HepG2 (cell line): ENCODE results near the gene PCDHGB7. TPM values are rescaled to one million over a fixed set of nuclear protein-coding genes. Genes with fewer than 3 reads are reported as not detected.
"Not testable (repeated sequence)": the region's sequence is repeated elsewhere in the genome, so short reads cannot be mapped to it uniquely, and the experiment has no call there.

Experiments
- ATAC-seq: fragments of 200-7000 bp; cut with Tn5 transposase; 3 replicates; pipeline ENCODE4 v1.9.1; 2020; ENCODE audit warnings: mild to moderate bottlenecking, moderate library complexity
- BruUV-seq: library from RNA; stranded (reverse); fragments of 400-500 nt; replicated peaks from 2 replicates; lab custom pipeline; 2021; lab: Mats Ljungman, UMichigan
- CTCF ChIA-PET: fragments of 300-600 bp; formaldehyde crosslinking; extraction: SDS; loops from one replicate; lab custom pipeline; 2021; ENCODE audit warnings: low total read pairs, inconsistent platforms, low intra/inter-chr PET ratio; lab: Yijun Ruan, JAX
- POLR2A ChIA-PET: fragments of 350-600 bp; sonication (Branson Sonifier 250); formaldehyde crosslinking; loops from one replicate; lab custom pipeline; 2020; ENCODE audit warnings: antibody characterized with exemption, inconsistent platforms; lab: Yijun Ruan, JAX
- DNase-seq: peaks from one replicate; pipeline ENCODE4 v3.0.0-alpha.2; 2015; ENCODE audit warnings: low spot score
- FAIRE-seq: peaks from 3 replicates; lab custom pipeline; 2011; peaks lifted over from hg19 to GRCh38; lab: Jason Lieb, UNC
- H2AFZ ChIP-seq: one replicate; pipeline ENCODE4 v1.6.1; 2011; ENCODE audit warnings: low read length, inconsistent platforms
- H3K27ac ChIP-seq: fragments of 300-600 bp; 3 replicates; pipeline ENCODE4 v1.8.0; 2011; ENCODE audit warnings: mixed run types, mild to moderate bottlenecking, mixed read lengths, low read length, inconsistent platforms; ENCODE audit not compliant: insufficient read depth; ENCODE audit errors: extremely low read length
- H3K27me3 ChIP-seq, 2 experiments: fragments of 200-600 bp in 1 of 2; 2 replicates in 1 of 2; 3 replicates in 1 of 2; pipeline versions ENCODE4 v1.6.0 to v1.8.0; 2011; ENCODE audit warnings: low read length in 2 of 2, mild to moderate bottlenecking in 2 of 2, moderate library complexity in 2 of 2, inconsistent platforms in 1 of 2; ENCODE audit not compliant: insufficient read depth in 2 of 2, control insufficient read depth in 1 of 2
- H3K36me3 ChIP-seq, 2 experiments: fragments of 200-600 bp in 1 of 2; replicated peaks in 1 of 2; 2 replicates in 1 of 2; 3 replicates in 1 of 2; pipeline versions ENCODE4 v1.5.1 to v1.8.0; 2011; ENCODE audit warnings: low read length in 2 of 2, inconsistent platforms in 1 of 2; ENCODE audit not compliant: insufficient read depth in 2 of 2, control insufficient read depth in 1 of 2
- H3K4me1 ChIP-seq: 2 replicates; pipeline ENCODE4 v1.5.1; 2012; ENCODE audit warnings: low read length, inconsistent platforms; ENCODE audit not compliant: insufficient read depth
- H3K4me2 ChIP-seq: 2 replicates; pipeline ENCODE4 v1.6.0; 2011; ENCODE audit warnings: low read depth, low read length, inconsistent platforms
- H3K4me3 ChIP-seq, 3 experiments: fragments of 200-600 bp in 1 of 3; sonication (generic), shearing (Covaris generic) in 1 of 3; replicated peaks in 1 of 3; 2 replicates each; pipeline ENCODE4 v1.5.1; 2011 to 2016; ENCODE audit warnings: low read length in 3 of 3, inconsistent platforms in 2 of 3, low read depth in 2 of 3, mild to moderate bottlenecking in 2 of 3, control low read depth in 1 of 3, mixed read lengths in 1 of 3; ENCODE audit not compliant: insufficient read depth in 1 of 3
- H3K79me2 ChIP-seq: one replicate; pipeline ENCODE4 v1.6.1; 2011; ENCODE audit warnings: low read length, inconsistent platforms; ENCODE audit not compliant: insufficient read depth
- H3K9ac ChIP-seq: 2 replicates; pipeline ENCODE4 v1.6.0; 2011; ENCODE audit warnings: mild to moderate bottlenecking, low read depth, low read length, inconsistent platforms; ENCODE audit not compliant: insufficient read depth
- H3K9me3 ChIP-seq: 2 replicates; pipeline ENCODE4 v1.5.1; 2012; ENCODE audit warnings: mild to moderate bottlenecking, low read length
- H4K20me1 ChIP-seq: 2 replicates; pipeline ENCODE4 v1.6.0; 2011; ENCODE audit warnings: inconsistent platforms, mild to moderate bottlenecking, low read length, moderate library complexity; ENCODE audit not compliant: insufficient read depth
- HCFC1 ChIP-seq: fragments of 150-350 bp; IDR thresholded peaks from 2 replicates; pipeline ENCODE4 v1.6.1; 2014; ENCODE audit warnings: low read depth, low read length
- HDAC6 ChIP-seq: fragments of 200-600 bp; sonication (generic); IDR thresholded peaks from 2 replicates; pipeline ENCODE4 v1.7.0; 2017; ENCODE audit warnings: mild to moderate bottlenecking, antibody characterized with exemption, low read length, low read depth
- MYPOP ChIP-seq: sonication (generic); formaldehyde crosslinking; IDR thresholded peaks from 2 replicates; pipeline ENCODE4 v1.8.1; 2023; ENCODE audit warnings: mild to moderate bottlenecking, moderate library complexity, missing genetic modification reagents
- ZBTB25 ChIP-seq: IDR thresholded peaks from 2 replicates; pipeline ENCODE4 v1.6.1; 2018; ENCODE audit warnings: missing genetic modification reagents
- ZMYM2 ChIP-seq: sonication (generic); formaldehyde crosslinking; IDR thresholded peaks from 2 replicates; pipeline ENCODE4 v1.8.0; 2022; ENCODE audit warnings: mild to moderate bottlenecking, missing genetic modification reagents
- ZNF180 ChIP-seq: sonication (generic); formaldehyde crosslinking; IDR thresholded peaks from 2 replicates; pipeline ENCODE4 v1.4.0; 2020; ENCODE audit warnings: low read depth, missing genetic modification reagents, borderline replicate concordance
- ZNF335 ChIP-seq: sonication (generic); formaldehyde crosslinking; IDR thresholded peaks from 2 replicates; pipeline ENCODE4 v1.4.0; 2020; ENCODE audit warnings: missing genetic modification reagents
- WGBS: methylation state at CpG from one replicate; pipeline ENCODE4 v1.1.6; 2017; ENCODE audit warnings: low lambda C conversion rate; 5-methylcytosine and 5-hydroxymethylcytosine counted together
- in situ Hi-C: cut with HindIII; loops from 2 replicates; pipeline ENCODE4 v1.10.0; 2017; ENCODE audit warnings: low pct_unique_long_range_greater_than_20kb; ENCODE audit not compliant: extremely low pct_ligation_motif_present
- intact Hi-C: fragments of 100-400 bp; cut with micrococcal nuclease; formaldehyde crosslinking; loops from one replicate; pipeline ENCODE4 v1.10.0; 2022; ENCODE audit not compliant: unreplicated experiment
- polyA plus RNA-seq, 8 experiments: library from polyadenylated mRNA; depleted of rRNA in 3 of 8; stranded (reverse) in 7 of 8; unstranded in 1 of 8; fragments of >200 nt; fragmentation: Illumina TruSeq in 4 of 8; extraction: Trizol in 4 of 8; gene quantifications; 2 replicates each; pipeline versions ENCODE4 v1.2.1 to v1.2.3, GENCODE V29; 2011 to 2016; ENCODE audit warnings: low read depth in 4 of 8, missing spikeins in 1 of 8, mixed read lengths in 1 of 8; ENCODE audit not compliant: insufficient read depth in 1 of 8
- total RNA-seq, 5 experiments: library from RNA; depleted of rRNA; stranded (reverse); fragments of >200 nt; fragmentation: Illumina TruSeq; extraction: Trizol; gene quantifications; 2 replicates each; pipeline ENCODE4 v1.2.3, GENCODE V29; 2016; ENCODE audit warnings: low read depth in 1 of 5

The PCDHGB7 gene
- total and polyA plus RNA-seq, 2 of the 13 experiments (the other 11 are each of a cell fraction or from before 2014, with no cell fraction given) = 0.08 to 0.18 TPM

GRCh38 chr5:141393267-141393666, 24.2 kb upstream of the PCDHGB7 start (continued):
- TF ChIP-seq MYPOP (CRISPR knock-in tag) (no peak), ZNF335 (no peak), ZNF180 (CRISPR knock-in tag) (no peak), ZMYM2 (CRISPR knock-in tag) (no peak), HCFC1 (no peak), ZBTB25 (CRISPR knock-in tag) (no peak), HDAC6 (no peak)

GRCh38 chr5:141394401-141395187, 22.9 kb upstream of the PCDHGB7 start:
- H3K27ac ChIP-seq, H3K4me1 ChIP-seq, ATAC-seq, in situ Hi-C loops, H2AFZ ChIP-seq, H3K4me3 ChIP-seq, H3K79me2 ChIP-seq, intact Hi-C loops, H3K9ac ChIP-seq, POLR2A ChIA-PET, DNase-seq, H3K36me3 ChIP-seq, FAIRE-seq, H3K4me2 ChIP-seq, H3K27me3 ChIP-seq, CTCF ChIA-PET, H4K20me1 ChIP-seq, BruUV-seq: not testable (repeated sequence)
- H3K9me3 ChIP-seq = peaks cover 51% of the 10 kb centered on the region
- WGBS = 82% methylated on average over 23 of the region's 53 CpGs
